HCT116 (cell line): ENCODE measurements around the gene FGFBP1. TPM values are rescaled to one million over a fixed set of nuclear protein-coding genes. Genes with fewer than 3 reads are reported as not detected.

Experiments used
- ATAC-seq: fragments of 200-7000 bp; cut with Tn5 transposase; 2 replicates; pipeline ENCODE4 v1.9.1; 2020; ENCODE audit warnings: mild to moderate bottlenecking, moderate library complexity
- BruUV-seq: library from RNA; stranded (reverse); fragments of 400-500 nt; replicated peaks from 2 replicates; lab custom pipeline; 2021; lab: Mats Ljungman, UMichigan
- CTCF ChIA-PET: fragments of 300-600 bp; sonication (Branson Sonifier 250); formaldehyde crosslinking; loops from one replicate; lab custom pipeline; 2021; ENCODE audit warnings: antibody characterized with exemption; lab: Charles Lee
- POLR2A ChIA-PET: fragments of 300-600, 350-600 bp; sonication (Branson Sonifier 250); formaldehyde crosslinking; loops from one replicate; lab custom pipeline; 2021; ENCODE audit warnings: antibody characterized with exemption; lab: Charles Lee
- RAD21 ChIA-PET, 2 experiments: fragments of 300-600 bp; sonication (Branson Sonifier 250); formaldehyde crosslinking; loops; one replicate each; lab custom pipeline; 2023; ENCODE audit warnings: low total read pairs in 2 of 2; ENCODE audit not compliant: uncharacterized antibody in 2 of 2, unreplicated experiment in 2 of 2, low non-redundant PET in 1 of 2; lab: Charles Lee
- DNase-seq: peaks from one replicate; pipeline ENCODE4 v3.0.0-alpha.2; 2010; ENCODE audit warnings: low read depth, low spot score
- H2AFZ ChIP-seq: fragments of 200-600 bp; shearing (Covaris generic), sonication (generic); 2 replicates; pipeline ENCODE4 v1.6.1; 2017; ENCODE audit warnings: low read depth, mixed run types, mixed read lengths, antibody characterized with exemption, low read length; ENCODE audit not compliant: poor library complexity, severe bottlenecking
- H3K27ac ChIP-seq: 2 replicates; pipeline ENCODE4 v1.5.1; 2012; ENCODE audit warnings: low read depth, low read length
- H3K27me3 ChIP-seq: fragments of 200-600 bp; sonication (generic); 2 replicates; pipeline ENCODE4 v1.6.1; 2016; ENCODE audit warnings: mixed run types, low read length, mixed read lengths; ENCODE audit not compliant: insufficient read depth
- H3K36me3 ChIP-seq, 2 experiments: fragments of 200-500 bp in 1 of 2; fragments of 200-600 bp in 1 of 2; sonication (Bioruptor generic) in 1 of 2; sonication (generic) in 1 of 2; 2 replicates each; pipeline versions ENCODE4 v1.5.1 to v1.6.1; 2014 to 2016; ENCODE audit warnings: low read length in 2 of 2, inconsistent platforms in 1 of 2, mixed read lengths in 1 of 2, mixed run types in 1 of 2; ENCODE audit not compliant: insufficient read depth in 2 of 2, control insufficient read depth in 1 of 2
- H3K4me1 ChIP-seq, 2 experiments: fragments of 200-600 bp in 1 of 2; sonication (generic) in 1 of 2; 2 replicates each; pipeline versions ENCODE4 v1.5.1 to v1.6.1; 2012 to 2017; ENCODE audit warnings: low read length in 2 of 2, inconsistent platforms in 1 of 2, mild to moderate bottlenecking in 1 of 2, mixed read lengths in 1 of 2, mixed run types in 1 of 2, moderate library complexity in 1 of 2; ENCODE audit not compliant: insufficient read depth in 2 of 2, control insufficient read depth in 1 of 2
- H3K4me2 ChIP-seq: fragments of 200-600 bp; sonication (generic); 2 replicates; pipeline ENCODE4 v1.6.1; 2017; ENCODE audit warnings: mixed run types, low read length, mixed read lengths
- H3K4me3 ChIP-seq, 2 experiments: fragments of 200-600 bp in 1 of 2; sonication (generic) in 1 of 2; replicated peaks in 1 of 2; 2 replicates each; pipeline ENCODE4 v1.5.1; 2011 to 2016; ENCODE audit warnings: low read length in 2 of 2, control low read depth in 1 of 2, low read depth in 1 of 2, mild to moderate bottlenecking in 1 of 2, mixed read lengths in 1 of 2, mixed run types in 1 of 2
- H3K79me2 ChIP-seq: fragments of 200-600 bp; sonication (generic); 2 replicates; pipeline ENCODE4 v1.6.1; 2017; ENCODE audit warnings: mild to moderate bottlenecking, mixed run types, low read length, moderate library complexity, mixed read lengths; ENCODE audit not compliant: insufficient read depth
- H3K9ac ChIP-seq: fragments of 200-600 bp; sonication (generic); 2 replicates; pipeline ENCODE4 v1.6.1; 2016; ENCODE audit warnings: low read length, mixed read lengths
- H3K9me2 ChIP-seq: fragments of 200-600 bp; sonication (generic), shearing (Covaris generic); 2 replicates; pipeline ENCODE4 v1.6.1; 2017; ENCODE audit warnings: mixed run types, mild to moderate bottlenecking, moderate library complexity; ENCODE audit not compliant: insufficient read depth
- H3K9me3 ChIP-seq, 2 experiments: fragments of 200-500 bp in 1 of 2; fragments of 200-600 bp in 1 of 2; sonication (Bioruptor generic) in 1 of 2; sonication (generic) in 1 of 2; 2 replicates each; pipeline ENCODE4 v1.6.1; 2014 to 2017; ENCODE audit warnings: low read length in 2 of 2, mixed read lengths in 2 of 2, inconsistent platforms in 1 of 2, low read depth in 1 of 2, mild to moderate bottlenecking in 1 of 2, mixed run types in 1 of 2, moderate library complexity in 1 of 2; ENCODE audit not compliant: control insufficient read depth in 1 of 2, insufficient read depth in 1 of 2
- H4K20me1 ChIP-seq: fragments of 200-600 bp; sonication (generic), shearing (Covaris generic); 2 replicates; pipeline ENCODE4 v1.6.1; 2017; ENCODE audit warnings: mixed run types, mild to moderate bottlenecking, moderate library complexity; ENCODE audit not compliant: insufficient read depth
- ATF3 ChIP-seq: IDR thresholded peaks from 2 replicates; pipeline ENCODE4 v1.6.1; 2012
- CBX3 ChIP-seq: IDR thresholded peaks from 2 replicates; pipeline ENCODE4 v1.6.1; 2012; ENCODE audit warnings: low read depth
- CEBPB ChIP-seq: IDR thresholded peaks from 2 replicates; pipeline ENCODE4 v1.6.1; 2012; ENCODE audit warnings: low read depth
- EGR1 ChIP-seq: IDR thresholded peaks from 2 replicates; pipeline ENCODE4 v1.6.1; 2012; ENCODE audit warnings: low read depth
- ELF1 ChIP-seq: IDR thresholded peaks from 2 replicates; pipeline ENCODE4 v1.6.1; 2012; ENCODE audit warnings: low read depth, borderline replicate concordance
- EZH2 ChIP-seq: fragments of 200-600 bp; sonication (generic); IDR thresholded peaks from 2 replicates; pipeline ENCODE4 v1.6.1; 2017; ENCODE audit warnings: antibody characterized with exemption, mixed run types
- FOSL1 ChIP-seq: IDR thresholded peaks from 2 replicates; pipeline ENCODE4 v1.6.1; 2012; ENCODE audit warnings: low read depth
- JUND ChIP-seq: IDR thresholded peaks from 2 replicates; pipeline ENCODE4 v1.6.1; 2012
- POLR2A ChIP-seq: IDR thresholded peaks from 2 replicates; pipeline ENCODE4 v1.7.0; 2011; ENCODE audit warnings: borderline replicate concordance; ENCODE audit not compliant: insufficient read depth, insufficient read length; ENCODE audit errors: extremely low read depth
- POLR2AphosphoS5 ChIP-seq: IDR thresholded peaks from 2 replicates; pipeline ENCODE4 v1.6.1; 2011; ENCODE audit warnings: mild to moderate bottlenecking, low read depth, low read length, moderate library complexity
- REST ChIP-seq: IDR thresholded peaks from 2 replicates; pipeline ENCODE4 v1.6.1; 2012; ENCODE audit warnings: low read depth
- SP1 ChIP-seq: IDR thresholded peaks from 2 replicates; pipeline ENCODE4 v1.6.1; 2012; ENCODE audit warnings: low read depth
- YY1 ChIP-seq: IDR thresholded peaks from 2 replicates; pipeline ENCODE4 v1.6.1; 2011; ENCODE audit warnings: low read length, low read depth, moderate library complexity, mild to moderate bottlenecking; ENCODE audit not compliant: insufficient replicate concordance; ENCODE audit errors: extremely low read depth
- ZNF274 ChIP-seq: fragments of 200-500 bp; sonication (Bioruptor generic); IDR thresholded peaks from 2 replicates; pipeline ENCODE4 v1.6.1; 2014; ENCODE audit warnings: mild to moderate bottlenecking, low read depth, low read length, inconsistent platforms
- intact Hi-C: fragments of 100-400 bp; cut with micrococcal nuclease; formaldehyde crosslinking; loops from 2 replicates; pipeline ENCODE4 v1.10.0; 2022
- total RNA-seq: library from RNA; stranded (reverse); gene quantifications from one replicate; pipeline ENCODE4 v1.2.1, GENCODE V29; 2021; ENCODE audit not compliant: unreplicated experiment
- TF ChIP-seq, protein P1 (sequence below): IDR thresholded peaks from 2 replicates; pipeline ENCODE4 v1.6.1; 2011; ENCODE audit warnings: mild to moderate bottlenecking, low read length, moderate library complexity; ENCODE audit not compliant: insufficient replicate concordance; ENCODE audit errors: extremely low read depth
- TF ChIP-seq, protein P2 (sequence below), 3 experiments: fragments of 200-600 bp in 1 of 3; sonication (generic) in 1 of 3; IDR thresholded peaks in 2 of 3; conservative IDR thresholded peaks in 1 of 3; 2 replicates each; pipeline ENCODE4 v1.5.1; 2012 to 2017; ENCODE audit warnings: low read depth in 2 of 3, low read length in 2 of 3, antibody characterized with exemption in 1 of 3, borderline replicate concordance in 1 of 3, control low read depth in 1 of 3, mild to moderate bottlenecking in 1 of 3, mixed read lengths in 1 of 3, mixed run types in 1 of 3, moderate library complexity in 1 of 3; ENCODE audit not compliant: insufficient read depth in 1 of 3

Gene FGFBP1
- total RNA-seq, 1 experiment from 2014 or later, result 8.7 TPM

DNA sequence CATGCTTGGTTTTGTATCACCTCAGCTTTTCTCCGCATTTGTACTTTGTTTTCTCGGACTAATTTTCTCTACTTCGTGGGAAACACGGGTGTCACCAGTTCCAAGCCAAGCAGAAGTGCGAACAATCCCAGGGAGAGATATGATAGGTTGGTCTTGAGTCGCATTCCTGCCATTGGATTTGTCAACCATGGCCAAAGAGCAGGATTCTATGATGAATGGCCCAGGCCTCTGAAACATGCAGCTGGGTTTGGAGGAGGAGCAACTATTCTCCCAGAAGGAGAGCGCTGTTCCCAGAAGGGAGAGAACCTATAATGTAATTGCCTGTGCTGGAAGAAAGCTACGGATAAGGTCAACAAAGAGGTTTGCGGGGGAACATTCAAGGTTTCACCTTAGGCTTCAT, 10.3 kb upstream of the FGFBP1 start:
- no peak for DNase-seq
- no peaks in the 10 kb centered on the region for H3K4me1 ChIP-seq
- H3K9me3 ChIP-seq, result no peaks in the 10 kb centered on the region
- no peak overlapping the region for H3K9ac ChIP-seq
- no peak overlapping the region for H3K4me2 ChIP-seq
- no peak overlapping the region for H3K4me3 ChIP-seq
- H3K27ac ChIP-seq, result no peak overlapping the region
- H3K27me3 ChIP-seq, result no peaks in the 10 kb centered on the region
- H4K20me1 ChIP-seq, result no peaks in the 10 kb centered on the region
- no peak for TF ChIP-seq EZH2
- TF ChIP-seq POLR2A, result no peak
- TF ChIP-seq CEBPB, result no peak
- no peak for TF ChIP-seq POLR2AphosphoS5
- no peak for TF ChIP-seq REST
- TF ChIP-seq, protein P1, sequence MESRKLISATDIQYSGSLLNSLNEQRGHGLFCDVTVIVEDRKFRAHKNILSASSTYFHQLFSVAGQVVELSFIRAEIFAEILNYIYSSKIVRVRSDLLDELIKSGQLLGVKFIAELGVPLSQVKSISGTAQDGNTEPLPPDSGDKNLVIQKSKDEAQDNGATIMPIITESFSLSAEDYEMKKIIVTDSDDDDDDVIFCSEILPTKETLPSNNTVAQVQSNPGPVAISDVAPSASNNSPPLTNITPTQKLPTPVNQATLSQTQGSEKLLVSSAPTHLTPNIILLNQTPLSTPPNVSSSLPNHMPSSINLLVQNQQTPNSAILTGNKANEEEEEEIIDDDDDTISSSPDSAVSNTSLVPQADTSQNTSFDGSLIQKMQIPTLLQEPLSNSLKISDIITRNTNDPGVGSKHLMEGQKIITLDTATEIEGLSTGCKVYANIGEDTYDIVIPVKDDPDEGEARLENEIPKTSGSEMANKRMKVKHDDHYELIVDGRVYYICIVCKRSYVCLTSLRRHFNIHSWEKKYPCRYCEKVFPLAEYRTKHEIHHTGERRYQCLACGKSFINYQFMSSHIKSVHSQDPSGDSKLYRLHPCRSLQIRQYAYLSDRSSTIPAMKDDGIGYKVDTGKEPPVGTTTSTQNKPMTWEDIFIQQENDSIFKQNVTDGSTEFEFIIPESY, result no peak
- TF ChIP-seq ATF3, result no peak
- TF ChIP-seq SP1, result no peak
- TF ChIP-seq FOSL1, result no peak
- no peak for TF ChIP-seq ZNF274
- no peak for TF ChIP-seq JUND
- TF ChIP-seq, protein P2, sequence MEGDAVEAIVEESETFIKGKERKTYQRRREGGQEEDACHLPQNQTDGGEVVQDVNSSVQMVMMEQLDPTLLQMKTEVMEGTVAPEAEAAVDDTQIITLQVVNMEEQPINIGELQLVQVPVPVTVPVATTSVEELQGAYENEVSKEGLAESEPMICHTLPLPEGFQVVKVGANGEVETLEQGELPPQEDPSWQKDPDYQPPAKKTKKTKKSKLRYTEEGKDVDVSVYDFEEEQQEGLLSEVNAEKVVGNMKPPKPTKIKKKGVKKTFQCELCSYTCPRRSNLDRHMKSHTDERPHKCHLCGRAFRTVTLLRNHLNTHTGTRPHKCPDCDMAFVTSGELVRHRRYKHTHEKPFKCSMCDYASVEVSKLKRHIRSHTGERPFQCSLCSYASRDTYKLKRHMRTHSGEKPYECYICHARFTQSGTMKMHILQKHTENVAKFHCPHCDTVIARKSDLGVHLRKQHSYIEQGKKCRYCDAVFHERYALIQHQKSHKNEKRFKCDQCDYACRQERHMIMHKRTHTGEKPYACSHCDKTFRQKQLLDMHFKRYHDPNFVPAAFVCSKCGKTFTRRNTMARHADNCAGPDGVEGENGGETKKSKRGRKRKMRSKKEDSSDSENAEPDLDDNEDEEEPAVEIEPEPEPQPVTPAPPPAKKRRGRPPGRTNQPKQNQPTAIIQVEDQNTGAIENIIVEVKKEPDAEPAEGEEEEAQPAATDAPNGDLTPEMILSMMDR (IDR thresholded peaks at IDR 0.05 in 2 of 3, conservative IDR thresholded peaks at IDR 0.05 in 1 of 3; ENCODE audit: borderline replicate concordance in 1 of 3, insufficient read depth in 1 of 3, low read depth in 2 of 3, low read length in 2 of 3), result no peak
- no peak for TF ChIP-seq EGR1
- no peak for TF ChIP-seq CBX3
- no peak for TF ChIP-seq ELF1
- no peak for TF ChIP-seq YY1
- ChIA-PET RAD21 (no interaction called here), POLR2A (no interaction called here), CTCF (no interaction called here)
- H3K79me2 ChIP-seq, result no peaks in the 10 kb centered on the region
- H3K36me3 ChIP-seq, result no peaks in the 10 kb centered on the region
- intact Hi-C loops, result no loop called here
- no peak for ATAC-seq
- no TSS peak for BruUV-seq
- H3K9me2 ChIP-seq, result no peaks in the 10 kb centered on the region
- H2AFZ ChIP-seq, result no peak overlapping the region
